Femur (tissue), 1 donor: ENCODE results near the gene TBX1.

Experiments
- DNase-seq: peaks from one replicate; pipeline ENCODE4 v3.0.0-alpha.2; 2017

Gene TBX1

GRCh38 chr22:19815823-19816290 is 55.3 kb downstream of the TBX1 start:
- no peak for DNase-seq

DNA sequence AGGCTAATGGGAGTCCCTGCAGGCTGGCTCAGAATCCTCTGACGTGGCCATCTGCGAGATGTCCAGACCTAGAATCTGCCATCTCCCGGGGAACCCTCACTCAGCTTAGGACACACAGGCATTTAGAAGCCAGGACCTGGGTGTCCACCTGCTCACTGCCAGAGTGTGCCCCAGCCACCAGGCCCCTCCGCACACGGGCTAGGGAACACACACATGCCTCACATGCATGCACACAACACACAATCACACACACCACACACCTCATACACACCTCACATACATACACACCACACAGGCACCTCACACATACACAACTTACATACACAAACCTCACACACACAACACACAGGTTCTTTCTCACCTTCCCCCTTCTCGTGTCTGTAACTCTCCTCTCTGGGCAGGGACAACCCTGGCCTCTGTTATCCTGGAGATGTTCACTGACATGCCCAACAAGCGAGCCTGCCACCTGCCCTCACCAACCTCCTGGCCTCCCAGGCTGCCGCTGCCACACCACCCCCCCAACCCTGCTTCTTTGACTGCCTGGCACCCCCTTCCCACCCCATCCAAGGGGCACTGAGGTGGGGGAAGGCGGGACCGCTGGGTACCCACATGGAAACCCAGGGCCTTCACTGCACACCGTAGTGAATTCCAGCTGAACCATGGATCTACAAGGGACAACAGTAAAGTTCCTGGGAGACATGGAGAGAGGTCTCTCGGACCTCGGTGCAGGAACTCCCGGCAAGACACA is 56.0 kb downstream of the TBX1 start:
- no peak for DNase-seq
